Measurements from ENCODE around the gene WDR20. TPM values are rescaled to one million over a fixed set of nuclear protein-coding genes. Genes with fewer than 3 reads are reported as not detected.

Gene WDR20
- total RNA-seq, 1 donor from 2014 or later = 26.1 TPM

DNA sequence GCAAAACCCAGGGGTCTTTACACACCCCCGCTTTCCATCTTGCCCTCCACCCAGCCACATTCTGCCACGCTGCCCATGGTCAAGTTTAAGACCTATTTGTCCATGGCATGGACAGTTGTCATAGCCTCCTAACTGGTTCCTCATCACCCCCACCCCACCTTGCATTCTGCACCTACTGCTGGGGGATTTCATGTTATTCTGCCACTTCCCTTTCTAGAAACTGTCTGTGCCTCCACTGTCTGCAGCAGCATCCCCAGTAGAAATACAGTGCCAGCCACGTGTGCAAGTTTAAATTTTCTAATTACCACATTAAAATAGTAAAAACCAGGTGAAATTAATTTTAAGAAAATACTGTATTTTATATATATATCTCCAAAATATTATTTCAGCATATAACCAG is 63.2 kb downstream of the WDR20 start:
- Histone ChIP-seq H3K27ac (ENCODE audit: low read depth, low read length) (no peak overlapping the region), H3K36me3 (ENCODE audit: control insufficient read depth in 3 of 3, insufficient read depth in 3 of 3, low read length in 3 of 3) (peaks cover 16 to 41% (median 36%) of the 10 kb centered on the region in 3 donors), H3K4me3 (ENCODE audit: low read length in 3 of 3) (no peak overlapping the region), H3K4me1 (ENCODE audit: control insufficient read depth in 3 of 3, insufficient read depth in 3 of 3, low read length in 3 of 3) (peaks cover 0 to 12% (median 3%) of the 10 kb centered on the region in 3 donors), H3K27me3 (ENCODE audit: control insufficient read depth in 3 of 3, insufficient read depth in 3 of 3, low read length in 3 of 3) (no peaks in the 10 kb centered on the region), H3K9ac (ENCODE audit: low read depth in 1 of 3, low read length in 3 of 3) (no peak overlapping the region), H3K9me3 (ENCODE audit: control insufficient read depth in 3 of 3, low read length in 3 of 3) (no peaks in the 10 kb centered on the region)

DNA sequence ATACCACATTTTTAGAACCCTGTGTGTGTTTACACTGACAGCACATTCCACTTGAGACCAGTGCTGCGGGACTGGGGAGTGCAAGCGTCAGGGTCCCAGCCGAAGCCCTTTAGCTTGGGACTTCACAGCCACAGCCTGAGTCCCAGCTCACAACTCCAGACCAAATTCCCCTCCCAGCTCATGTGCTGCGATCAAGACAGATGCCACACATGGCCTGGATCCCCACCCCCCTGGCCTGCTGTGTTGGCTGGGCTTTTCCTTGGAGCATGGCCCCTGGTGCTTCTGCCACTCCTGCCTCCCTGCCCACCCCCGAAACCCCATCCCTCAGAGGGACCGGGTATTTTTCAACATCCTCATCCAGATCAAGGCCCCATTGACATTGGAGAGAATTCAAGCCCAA is 63.7 kb downstream of the WDR20 start:
- Histone ChIP-seq H3K9ac (ENCODE audit: low read depth in 1 of 3, low read length in 3 of 3) (no peak overlapping the region), H3K4me3 (ENCODE audit: low read length in 3 of 3) (no peak overlapping the region), H3K9me3 (ENCODE audit: control insufficient read depth in 3 of 3, low read length in 3 of 3) (no peaks in the 10 kb centered on the region), H3K36me3 (ENCODE audit: control insufficient read depth in 3 of 3, insufficient read depth in 3 of 3, low read length in 3 of 3) (peaks cover 13 to 40% (median 39%) of the 10 kb centered on the region in 3 donors), H3K27ac (ENCODE audit: low read depth, low read length) (no peak overlapping the region), H3K27me3 (ENCODE audit: control insufficient read depth in 3 of 3, insufficient read depth in 3 of 3, low read length in 3 of 3) (no peaks in the 10 kb centered on the region), H3K4me1 (ENCODE audit: control insufficient read depth in 3 of 3, insufficient read depth in 3 of 3, low read length in 3 of 3) (peaks cover 0 to 12% (median 3%) of the 10 kb centered on the region in 3 donors)

DNA sequence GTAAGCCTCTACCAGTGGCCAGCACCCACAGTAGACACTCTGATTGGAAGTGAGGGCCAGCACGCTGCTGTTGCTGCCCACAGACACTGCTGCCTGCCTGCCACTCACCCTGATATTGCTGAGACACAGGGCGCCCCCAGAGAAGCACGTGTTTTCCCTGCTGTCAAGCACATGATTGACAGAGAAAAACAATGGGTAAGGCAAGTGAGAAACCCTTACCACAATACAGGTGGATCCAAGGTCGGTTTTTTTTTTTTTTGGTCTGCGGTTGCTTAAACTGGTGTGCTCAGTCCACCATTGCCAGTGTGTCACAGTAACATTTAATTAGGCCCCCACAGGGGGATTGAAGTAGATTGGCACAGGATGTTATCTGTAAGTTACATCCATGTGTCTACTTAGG is 65.9 kb downstream of the WDR20 start:
- H3K4me1 ChIP-seq (ENCODE audit: control insufficient read depth in 3 of 3, insufficient read depth in 3 of 3, low read length in 3 of 3) = peaks cover 0 to 26% (median 12%) of the 10 kb centered on the region in 3 donors
- no peak overlapping the region for H3K9ac ChIP-seq (ENCODE audit: low read depth in 1 of 3, low read length in 3 of 3)
- no peaks in the 10 kb centered on the region for H3K27me3 ChIP-seq (ENCODE audit: control insufficient read depth in 3 of 3, insufficient read depth in 3 of 3, low read length in 3 of 3)
- H3K27ac ChIP-seq (ENCODE audit: low read depth, low read length) = no peak overlapping the region
- peaks cover 22 to 33% (median 31%) of the 10 kb centered on the region in 3 donors for H3K36me3 ChIP-seq (ENCODE audit: control insufficient read depth in 3 of 3, insufficient read depth in 3 of 3, low read length in 3 of 3)
- no peaks in the 10 kb centered on the region for H3K9me3 ChIP-seq (ENCODE audit: control insufficient read depth in 3 of 3, low read length in 3 of 3)
- H3K4me3 ChIP-seq (ENCODE audit: low read length in 3 of 3) = no peak overlapping the region

DNA sequence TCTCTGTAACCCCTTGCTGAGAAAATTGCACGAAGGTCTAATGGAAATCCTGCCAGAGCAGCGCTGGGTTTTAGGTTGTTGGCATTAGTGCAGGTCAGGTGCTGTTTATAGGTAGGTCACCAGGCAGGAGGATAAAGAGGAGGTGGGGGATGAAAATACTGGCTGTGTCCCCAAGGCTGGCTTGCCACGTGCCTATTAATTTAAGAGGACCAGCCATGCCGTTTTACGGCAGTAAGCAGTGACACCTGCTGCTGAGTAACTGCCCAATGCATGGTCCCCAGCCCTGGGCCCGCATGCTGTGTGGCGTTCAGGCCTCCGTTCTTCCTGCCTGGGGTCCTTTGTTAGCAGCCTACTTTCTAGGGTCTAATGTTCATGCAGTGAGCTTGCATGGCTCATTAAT is 67.2 kb downstream of the WDR20 start:
- H3K4me1 ChIP-seq (ENCODE audit: control insufficient read depth in 3 of 3, insufficient read depth in 3 of 3, low read length in 3 of 3) = peaks cover 0 to 22% (median 9%) of the 10 kb centered on the region in 3 donors
- H3K9me3 ChIP-seq (ENCODE audit: control insufficient read depth in 3 of 3, low read length in 3 of 3) = no peaks in the 10 kb centered on the region
- no peaks in the 10 kb centered on the region for H3K27me3 ChIP-seq (ENCODE audit: control insufficient read depth in 3 of 3, insufficient read depth in 3 of 3, low read length in 3 of 3)
- H3K27ac ChIP-seq (ENCODE audit: low read depth, low read length) = no peak overlapping the region
- H3K4me3 ChIP-seq (ENCODE audit: low read length in 3 of 3) = no peak overlapping the region
- H3K36me3 ChIP-seq (ENCODE audit: control insufficient read depth in 3 of 3, insufficient read depth in 3 of 3, low read length in 3 of 3) = peaks cover 26 to 34% (median 32%) of the 10 kb centered on the region in 3 donors
- H3K9ac ChIP-seq (ENCODE audit: low read depth in 1 of 3, low read length in 3 of 3) = no peak overlapping the region

DNA sequence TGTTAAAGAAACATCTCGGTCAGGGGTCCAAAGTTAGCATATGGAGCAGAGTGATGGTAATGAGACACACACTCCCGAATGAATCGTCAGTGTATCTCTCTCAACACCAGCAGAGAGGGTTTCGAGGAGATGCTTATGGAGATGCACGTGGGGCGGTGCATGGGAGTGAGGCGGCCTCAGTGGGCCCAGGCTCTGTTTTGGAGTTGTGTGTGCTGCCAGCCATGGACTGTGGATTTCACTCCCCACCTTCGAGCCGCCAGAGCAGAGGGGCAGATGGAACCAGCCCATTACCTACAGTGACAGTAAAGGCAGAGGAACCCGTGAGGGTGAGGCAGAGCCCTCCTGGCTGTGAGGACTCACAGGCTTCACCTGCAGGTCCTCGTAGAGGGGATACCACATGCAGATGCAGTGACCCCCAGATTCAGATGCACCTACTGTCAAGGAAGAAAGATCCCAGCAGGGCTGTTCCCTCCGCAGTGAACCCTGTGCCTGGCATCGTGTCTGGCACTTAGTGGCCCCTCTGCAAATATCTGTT is 68.2 kb downstream of the WDR20 start:
- Histone ChIP-seq H3K9ac (ENCODE audit: low read depth in 1 of 3, low read length in 3 of 3) (no peak overlapping the region), H3K4me1 (ENCODE audit: control insufficient read depth in 3 of 3, insufficient read depth in 3 of 3, low read length in 3 of 3) (peaks cover 0 to 22% (median 9%) of the 10 kb centered on the region in 3 donors), H3K9me3 (ENCODE audit: control insufficient read depth in 3 of 3, low read length in 3 of 3) (no peaks in the 10 kb centered on the region), H3K4me3 (ENCODE audit: low read length in 3 of 3) (no peak overlapping the region), H3K36me3 (ENCODE audit: control insufficient read depth in 3 of 3, insufficient read depth in 3 of 3, low read length in 3 of 3) (peaks cover 26 to 36% (median 32%) of the 10 kb centered on the region in 3 donors), H3K27me3 (ENCODE audit: control insufficient read depth in 3 of 3, insufficient read depth in 3 of 3, low read length in 3 of 3) (no peaks in the 10 kb centered on the region), H3K27ac (ENCODE audit: low read depth, low read length) (no peak overlapping the region)

DNA sequence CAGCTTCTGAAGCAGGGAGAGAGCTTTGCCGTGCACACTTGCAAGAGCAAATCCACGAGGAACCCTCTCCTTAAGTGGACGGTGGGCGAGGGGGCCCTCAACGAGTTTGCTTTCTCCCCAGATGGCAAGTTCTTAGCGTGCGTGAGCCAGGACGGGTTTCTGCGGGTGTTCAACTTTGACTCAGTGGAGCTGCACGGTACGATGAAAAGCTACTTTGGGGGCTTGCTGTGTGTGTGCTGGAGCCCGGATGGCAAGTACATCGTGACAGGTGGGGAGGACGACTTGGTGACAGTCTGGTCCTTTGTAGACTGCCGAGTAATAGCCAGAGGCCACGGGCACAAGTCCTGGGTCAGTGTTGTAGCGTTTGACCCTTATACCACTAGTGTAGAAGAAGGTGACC is 69.0 kb downstream of the WDR20 start:
- Histone ChIP-seq H3K27ac (ENCODE audit: low read depth, low read length) (peak overlapping the region; percentile 21), H3K36me3 (ENCODE audit: control insufficient read depth in 3 of 3, insufficient read depth in 3 of 3, low read length in 3 of 3) (peaks cover 28 to 36% (median 32%) of the 10 kb centered on the region in 3 donors)

DNA sequence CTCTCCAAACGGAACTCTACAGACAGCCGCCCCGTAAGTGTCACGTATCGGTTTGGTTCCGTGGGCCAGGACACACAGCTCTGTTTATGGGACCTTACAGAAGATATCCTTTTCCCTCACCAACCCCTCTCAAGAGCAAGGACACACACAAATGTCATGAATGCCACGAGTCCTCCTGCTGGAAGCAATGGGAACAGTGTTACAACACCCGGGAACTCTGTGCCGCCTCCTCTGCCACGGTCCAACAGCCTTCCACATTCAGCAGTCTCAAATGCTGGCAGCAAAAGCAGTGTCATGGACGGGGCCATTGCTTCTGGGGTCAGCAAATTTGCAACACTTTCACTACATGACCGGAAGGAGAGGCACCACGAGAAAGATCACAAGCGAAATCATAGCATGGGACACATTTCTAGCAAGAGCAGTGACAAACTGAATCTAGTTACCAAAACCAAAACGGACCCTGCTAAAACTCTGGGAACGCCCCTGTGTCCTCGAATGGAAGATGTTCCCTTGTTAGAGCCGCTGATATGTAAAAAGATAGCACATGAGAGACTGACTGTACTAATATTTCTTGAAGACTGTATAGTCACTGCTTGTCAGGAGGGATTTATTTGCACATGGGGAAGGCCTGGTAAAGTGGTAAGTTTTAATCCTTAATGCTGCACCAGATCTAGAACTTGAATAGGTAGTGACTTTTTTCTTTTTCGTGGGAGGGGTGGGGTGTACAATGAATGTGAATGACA is 69.7 kb downstream of the WDR20 start:
- Histone ChIP-seq H3K4me1 (ENCODE audit: control insufficient read depth in 3 of 3, insufficient read depth in 3 of 3, low read length in 3 of 3) (peaks cover 0 to 22% (median 9%) of the 10 kb centered on the region in 3 donors), H3K9ac (ENCODE audit: low read depth in 1 of 3, low read length in 3 of 3) (no peak overlapping the region), H3K27me3 (ENCODE audit: control insufficient read depth in 3 of 3, insufficient read depth in 3 of 3, low read length in 3 of 3) (no peaks in the 10 kb centered on the region), H3K4me3 (ENCODE audit: low read length in 3 of 3) (no peak overlapping the region), H3K9me3 (ENCODE audit: control insufficient read depth in 3 of 3, low read length in 3 of 3) (no peaks in the 10 kb centered on the region), H3K36me3 (ENCODE audit: control insufficient read depth in 3 of 3, insufficient read depth in 3 of 3, low read length in 3 of 3) (peaks cover 24 to 30% (median 26%) of the 10 kb centered on the region in 3 donors), H3K27ac (ENCODE audit: low read depth, low read length) (peak overlapping the region; percentile 21)

More for the DNA sequence above, 69.0 kb downstream of the WDR20 start:
- no peak overlapping the region for H3K4me3 ChIP-seq (ENCODE audit: low read length in 3 of 3)
- peaks cover 0 to 22% (median 9%) of the 10 kb centered on the region in 3 donors for H3K4me1 ChIP-seq (ENCODE audit: control insufficient read depth in 3 of 3, insufficient read depth in 3 of 3, low read length in 3 of 3)
- H3K9me3 ChIP-seq (ENCODE audit: control insufficient read depth in 3 of 3, low read length in 3 of 3) = no peaks in the 10 kb centered on the region
- H3K27me3 ChIP-seq (ENCODE audit: control insufficient read depth in 3 of 3, insufficient read depth in 3 of 3, low read length in 3 of 3) = no peaks in the 10 kb centered on the region
- H3K9ac ChIP-seq (ENCODE audit: low read depth in 1 of 3, low read length in 3 of 3) = no peak overlapping the region

DNA sequence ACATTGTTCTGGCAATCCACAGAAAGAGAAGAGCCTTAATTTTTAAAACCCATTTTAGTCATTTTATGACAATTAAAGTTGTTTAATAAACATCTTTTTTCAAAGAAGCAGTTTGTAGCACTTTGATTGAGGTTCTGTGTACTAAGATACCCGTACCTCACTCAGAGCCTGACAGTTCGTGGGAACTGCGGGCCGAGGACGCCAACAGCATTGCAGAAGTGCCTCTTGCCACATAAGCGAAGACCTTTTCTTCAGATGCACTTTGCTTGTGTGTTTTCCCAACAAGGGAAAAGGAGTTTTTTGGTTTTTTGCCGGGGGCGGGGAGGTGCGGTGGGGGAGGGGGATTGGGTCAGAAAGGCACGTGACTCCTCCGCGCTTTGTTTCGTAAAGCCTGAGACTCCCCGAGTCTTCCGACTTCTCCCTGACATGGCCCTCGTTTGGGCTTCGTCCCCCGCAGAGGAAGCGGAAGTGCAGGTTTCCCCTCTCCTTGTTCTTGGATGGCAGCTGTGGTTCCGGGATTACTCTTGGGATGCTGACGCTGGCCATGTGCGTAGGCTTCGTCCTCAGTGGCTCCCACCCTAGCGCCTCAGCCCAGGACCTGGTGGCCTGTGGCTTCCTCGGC is 70.8 kb downstream of the WDR20 start:
- peaks cover 18 to 26% (median 20%) of the 10 kb centered on the region in 3 donors for H3K36me3 ChIP-seq (ENCODE audit: control insufficient read depth in 3 of 3, insufficient read depth in 3 of 3, low read length in 3 of 3)
- H3K27ac ChIP-seq (ENCODE audit: low read depth, low read length) = no peak overlapping the region
- no peaks in the 10 kb centered on the region for H3K27me3 ChIP-seq (ENCODE audit: control insufficient read depth in 3 of 3, insufficient read depth in 3 of 3, low read length in 3 of 3)

DNA sequence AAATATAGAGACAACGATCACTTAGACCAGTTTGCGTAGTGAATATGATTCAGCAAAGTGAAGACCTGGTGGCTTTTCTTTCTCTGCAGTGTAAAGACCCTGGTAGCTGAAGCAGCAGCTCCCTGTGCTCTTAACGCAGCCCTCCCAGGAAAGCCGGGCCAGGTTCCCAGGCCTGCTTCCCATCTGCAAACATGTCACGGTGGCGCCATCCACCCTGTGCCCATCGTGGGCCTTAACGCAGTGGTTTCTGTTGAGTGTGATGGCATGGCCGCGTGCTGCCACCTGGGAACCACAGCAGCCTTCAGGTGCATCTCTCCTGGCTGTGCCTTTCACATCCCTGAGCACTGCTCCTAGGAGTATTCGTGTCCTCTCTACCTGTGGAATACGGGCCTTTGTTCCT is 71.5 kb downstream of the WDR20 start:
- Histone ChIP-seq H3K9ac (ENCODE audit: low read depth in 1 of 3, low read length in 3 of 3) (no peak overlapping the region), H3K27ac (ENCODE audit: low read depth, low read length) (no peak overlapping the region), H3K27me3 (ENCODE audit: control insufficient read depth in 3 of 3, insufficient read depth in 3 of 3, low read length in 3 of 3) (no peaks in the 10 kb centered on the region), H3K36me3 (ENCODE audit: control insufficient read depth in 3 of 3, insufficient read depth in 3 of 3, low read length in 3 of 3) (peaks cover 18 to 25% (median 20%) of the 10 kb centered on the region in 3 donors), H3K4me1 (ENCODE audit: control insufficient read depth in 3 of 3, insufficient read depth in 3 of 3, low read length in 3 of 3) (peaks cover 16 to 39% (median 22%) of the 10 kb centered on the region in 3 donors), H3K9me3 (ENCODE audit: control insufficient read depth in 3 of 3, low read length in 3 of 3) (no peaks in the 10 kb centered on the region), H3K4me3 (ENCODE audit: low read length in 3 of 3) (no peak overlapping the region)

More for the DNA sequence above, 70.8 kb downstream of the WDR20 start:
- Histone ChIP-seq H3K9me3 (ENCODE audit: control insufficient read depth in 3 of 3, low read length in 3 of 3) (no peaks in the 10 kb centered on the region), H3K9ac (ENCODE audit: low read depth in 1 of 3, low read length in 3 of 3) (no peak overlapping the region), H3K4me3 (ENCODE audit: low read length in 3 of 3) (no peak overlapping the region), H3K4me1 (ENCODE audit: control insufficient read depth in 3 of 3, insufficient read depth in 3 of 3, low read length in 3 of 3) (peaks cover 9 to 32% (median 16%) of the 10 kb centered on the region in 3 donors)

DNA sequence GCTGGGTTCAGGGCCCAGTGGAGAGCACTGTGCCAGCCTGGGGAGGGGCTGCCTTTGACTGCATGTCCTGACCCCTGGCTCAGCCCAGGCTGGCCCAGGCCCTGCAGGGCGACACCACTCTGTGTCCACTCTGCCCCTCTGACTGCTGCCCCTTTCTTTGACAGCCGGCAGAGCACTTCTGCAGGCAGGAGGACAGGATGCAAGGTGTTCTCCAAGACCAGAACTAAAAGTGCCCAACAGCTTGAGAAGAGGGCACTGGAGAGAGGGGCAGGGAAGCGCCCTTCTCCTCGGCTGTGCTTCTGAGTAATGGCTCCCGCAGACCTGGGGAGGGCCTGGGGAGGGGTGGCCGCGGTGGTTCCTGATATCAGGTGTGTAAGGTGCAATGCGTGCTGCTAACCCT is 72.7 kb downstream of the WDR20 start:
- Histone ChIP-seq H3K27me3 (ENCODE audit: control insufficient read depth in 3 of 3, insufficient read depth in 3 of 3, low read length in 3 of 3) (no peaks in the 10 kb centered on the region), H3K36me3 (ENCODE audit: control insufficient read depth in 3 of 3, insufficient read depth in 3 of 3, low read length in 3 of 3) (peaks cover 12 to 22% (median 18%) of the 10 kb centered on the region in 3 donors), H3K9me3 (ENCODE audit: control insufficient read depth in 3 of 3, low read length in 3 of 3) (no peaks in the 10 kb centered on the region), H3K9ac (ENCODE audit: low read depth in 1 of 3, low read length in 3 of 3) (no peak overlapping the region), H3K4me1 (ENCODE audit: control insufficient read depth in 3 of 3, insufficient read depth in 3 of 3, low read length in 3 of 3) (peaks cover 16 to 35% (median 22%) of the 10 kb centered on the region in 3 donors), H3K27ac (ENCODE audit: low read depth, low read length) (no peak overlapping the region), H3K4me3 (ENCODE audit: low read length in 3 of 3) (no peak overlapping the region)

Measured in skeletal muscle tissue (tissue), 4 donors.